Eye (tissue), 1 donor: Measurements from ENCODE around the gene PCARE.
"Not testable (repeated sequence)": the region's sequence is repeated elsewhere in the genome, so short reads cannot be mapped to it uniquely, and the experiment has no call there.

Experiments used
- DNase-seq: peaks from one replicate; pipeline ENCODE4 v3.0.0-alpha.2; 2015

Gene PCARE

DNA sequence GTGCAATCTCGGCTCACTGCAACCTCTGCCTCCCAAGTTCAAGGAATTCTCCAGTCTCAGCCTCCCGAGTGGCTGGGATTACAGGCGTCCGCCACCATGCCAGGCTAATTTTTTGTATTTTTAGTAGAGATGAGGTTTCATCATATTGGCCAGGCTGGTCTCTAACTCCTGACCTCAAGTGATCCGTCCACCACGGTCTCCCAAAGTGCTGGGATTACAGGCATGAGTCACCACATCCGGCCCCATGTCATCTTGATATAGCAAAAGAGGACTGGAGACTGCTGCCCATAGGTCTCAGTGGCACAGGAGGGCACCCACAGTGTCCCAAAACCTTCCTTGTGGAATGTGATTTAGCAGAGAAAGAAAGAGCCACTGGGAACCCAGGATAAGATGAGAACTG, 16.0 kb upstream of the PCARE start:
- not testable (repeated sequence) for DNase-seq

DNA sequence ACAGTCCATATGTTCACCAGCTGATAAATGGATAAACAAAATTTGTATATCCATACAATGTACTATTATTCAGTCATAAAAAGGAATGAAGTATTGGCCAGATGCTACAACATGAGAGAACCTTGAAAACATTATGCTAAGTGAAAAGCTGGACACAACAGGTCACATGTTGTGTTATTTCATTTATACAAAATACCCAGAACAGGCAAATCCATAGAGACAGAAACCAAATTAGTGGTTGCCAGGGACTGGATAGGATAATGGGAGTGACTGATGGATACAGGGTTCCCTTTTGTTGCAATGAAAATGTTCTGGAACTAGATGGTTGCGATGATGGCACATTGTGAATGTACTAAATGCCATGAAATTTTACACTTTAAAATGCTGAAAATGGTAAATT, 10.2 kb upstream of the PCARE start:
- DNase-seq = no peak

GRCh38 chr2:29082804-29083495, 8.6 kb upstream of the PCARE start:
- DNase-seq = no peak

- no peak for DNase-seq
Observed at GRCh38 chr2:29080886-29081743, 6.8 kb upstream of the PCARE start.

GRCh38 chr2:29079887-29080286, 5.6 kb upstream of the PCARE start:
- DNase-seq = no peak

GRCh38 chr2:29075894-29076705, 1.8 kb upstream of the PCARE start:
- DNase-seq = peak; percentile 77

DNA sequence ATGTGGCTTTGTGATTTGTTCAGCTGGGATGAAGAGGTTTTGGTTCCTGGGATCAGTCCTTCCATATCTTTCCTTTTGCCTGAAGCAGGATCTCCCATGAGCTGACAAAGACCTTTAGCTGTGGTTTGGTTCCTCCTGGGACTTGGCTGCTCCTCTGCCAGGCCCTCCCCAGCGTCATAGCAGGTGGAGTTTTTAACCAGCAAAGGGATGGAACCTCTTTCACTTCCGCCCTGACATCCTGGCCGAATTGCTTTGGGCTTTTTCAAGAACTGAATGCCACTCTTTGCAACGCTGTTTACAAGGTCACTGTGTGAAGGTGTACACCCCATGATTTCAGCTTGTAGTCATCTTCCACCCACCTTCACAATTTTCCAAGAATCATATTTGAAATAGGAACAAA, 390 bp downstream of the PCARE start:
- DNase-seq = no peak

DNA sequence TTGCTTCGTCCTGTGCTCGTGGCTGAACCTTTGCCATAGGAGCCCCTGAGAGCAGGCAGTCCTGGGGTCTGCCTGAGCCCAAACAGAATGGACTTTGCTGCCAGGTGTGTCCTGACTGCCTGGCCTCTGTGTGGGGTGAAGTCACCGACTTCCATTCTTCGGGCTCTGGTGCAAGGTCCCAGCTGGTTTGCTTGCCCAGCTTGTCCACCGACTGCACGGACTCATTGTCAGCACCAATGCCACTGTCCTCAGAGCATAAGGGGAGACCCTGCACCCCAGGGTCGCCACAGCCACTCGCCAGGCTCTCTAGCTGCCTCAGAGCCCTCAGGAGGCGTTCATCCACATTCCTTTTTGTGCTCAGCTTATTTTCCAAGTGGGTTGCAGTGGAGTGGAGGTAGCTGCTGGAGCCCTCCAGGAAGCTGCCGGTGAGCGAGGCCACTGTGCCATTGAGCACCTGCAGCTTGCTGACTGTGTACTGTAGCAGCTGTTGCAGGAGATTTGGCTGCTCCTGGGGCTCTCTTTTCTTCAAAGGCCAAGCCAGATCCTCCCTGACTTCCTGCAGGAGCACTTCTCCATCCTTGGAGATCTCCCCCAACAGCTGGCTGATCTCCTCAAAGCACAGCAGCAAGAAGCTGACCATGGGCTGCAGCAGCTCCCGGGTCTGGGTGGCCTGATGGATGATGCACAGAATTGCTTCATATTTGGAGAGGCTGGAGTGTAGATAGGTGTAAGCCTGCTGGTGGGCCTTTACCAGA, 1.2 kb downstream of the PCARE start:
- DNase-seq = no peak

GRCh38 chr2:29072251-29072650, 2.1 kb downstream of the PCARE start:
- no peak for DNase-seq

DNA sequence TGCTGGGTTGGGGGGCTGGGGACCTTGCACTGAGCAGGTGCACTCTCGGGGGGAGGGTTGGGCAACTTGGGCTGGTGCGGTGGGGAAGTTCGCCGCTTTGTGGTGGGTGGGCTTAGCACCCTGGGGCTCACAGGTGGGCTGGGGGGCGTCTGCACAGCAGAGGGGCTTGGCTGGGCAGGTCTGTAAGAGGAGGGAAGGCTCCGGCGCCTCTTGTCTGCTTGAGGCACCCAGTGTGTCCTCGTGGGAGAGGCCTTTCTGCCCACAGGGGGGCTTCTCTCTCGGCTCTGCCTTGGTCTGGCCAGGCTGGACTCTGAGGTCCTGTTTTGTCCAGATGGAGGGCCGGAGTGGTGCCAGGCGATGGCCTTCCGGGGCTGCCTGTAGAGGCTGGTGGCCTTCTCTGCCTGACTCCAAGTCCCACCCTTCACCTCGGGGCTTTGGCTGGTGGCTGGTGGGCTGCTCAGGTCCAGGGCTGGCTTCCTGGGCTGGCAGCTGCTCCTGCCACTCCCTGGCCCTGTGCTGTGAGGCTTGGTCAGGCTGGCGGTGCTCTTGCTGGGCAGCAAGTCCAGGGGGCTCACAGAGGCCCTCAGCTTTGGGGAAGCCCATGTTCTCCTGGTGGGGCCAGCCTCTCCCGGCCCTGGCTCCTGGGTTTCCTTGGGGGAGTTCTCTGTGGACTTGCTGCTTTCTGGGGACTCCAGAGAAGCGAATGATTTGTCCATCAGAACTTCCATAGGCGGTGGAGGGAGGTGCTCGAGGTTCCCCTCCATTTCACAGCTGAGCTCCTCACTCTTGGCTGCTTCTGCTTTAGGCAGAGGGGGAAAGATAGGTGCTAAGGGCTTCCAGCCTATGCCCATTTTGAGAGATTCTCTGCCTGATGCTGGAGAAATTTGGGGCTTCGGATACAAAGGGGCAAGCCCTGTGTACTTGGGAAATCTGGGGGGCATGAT, 3.0 kb downstream of the PCARE start:
- DNase-seq = no peak

DNA sequence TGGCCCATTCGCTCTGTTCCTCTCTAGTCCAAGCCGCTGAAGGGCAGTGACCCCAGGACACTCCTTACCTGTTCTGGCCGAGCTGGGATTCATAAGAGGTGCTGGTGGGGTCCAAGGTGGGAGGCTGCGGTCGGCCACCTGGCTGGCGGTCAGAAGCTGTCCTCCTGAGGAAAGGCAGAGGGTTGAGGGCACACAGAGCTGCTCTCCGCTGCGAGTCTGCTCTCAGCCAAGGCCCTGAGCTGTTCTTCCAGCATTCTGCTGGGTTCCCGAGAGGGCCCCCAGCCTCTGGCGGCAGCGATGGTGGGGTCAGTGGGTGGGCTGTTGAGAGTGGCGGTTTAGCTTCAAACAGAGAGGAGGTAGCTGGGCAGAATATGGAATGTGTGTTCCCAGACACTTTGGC, 3.8 kb downstream of the PCARE start:
- DNase-seq = peak; percentile 30

GRCh38 chr2:29068513-29068912, 5.8 kb downstream of the PCARE start:
- no peak for DNase-seq

- DNase-seq = no peak
Observed at GRCh38 chr2:29066997-29067605, 7.2 kb downstream of the PCARE start.

DNA sequence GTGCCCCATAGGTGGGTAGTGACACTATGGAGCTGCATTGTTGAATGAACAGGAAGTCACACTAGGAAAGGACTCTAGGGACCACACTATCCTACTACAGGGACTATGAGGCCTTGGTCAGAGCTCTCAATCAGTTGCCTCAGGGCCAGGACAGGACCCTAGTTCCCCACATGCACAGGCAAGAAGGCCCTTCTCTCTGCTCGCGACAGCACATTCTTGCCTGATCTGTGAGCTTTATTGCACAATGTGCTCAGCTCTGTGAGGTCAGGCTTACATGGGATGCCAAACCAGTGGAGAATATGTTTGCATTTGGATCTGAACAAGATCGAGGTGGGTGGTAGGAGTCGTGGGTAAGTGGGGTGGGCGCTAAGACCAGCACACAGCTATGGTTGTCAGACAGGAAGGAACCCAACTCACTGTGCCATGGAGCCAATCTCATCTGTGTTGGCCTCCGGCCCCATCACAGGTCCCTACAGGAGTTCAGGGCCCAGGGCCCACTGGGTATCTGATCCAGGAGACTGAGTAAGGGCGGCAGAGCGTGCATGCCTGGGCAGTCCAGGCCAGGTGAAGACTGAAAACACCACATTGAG, 8.0 kb downstream of the PCARE start:
- no peak for DNase-seq

GRCh38 chr2:29065068-29065811, 9.1 kb downstream of the PCARE start:
- DNase-seq = peak; percentile 30

DNA sequence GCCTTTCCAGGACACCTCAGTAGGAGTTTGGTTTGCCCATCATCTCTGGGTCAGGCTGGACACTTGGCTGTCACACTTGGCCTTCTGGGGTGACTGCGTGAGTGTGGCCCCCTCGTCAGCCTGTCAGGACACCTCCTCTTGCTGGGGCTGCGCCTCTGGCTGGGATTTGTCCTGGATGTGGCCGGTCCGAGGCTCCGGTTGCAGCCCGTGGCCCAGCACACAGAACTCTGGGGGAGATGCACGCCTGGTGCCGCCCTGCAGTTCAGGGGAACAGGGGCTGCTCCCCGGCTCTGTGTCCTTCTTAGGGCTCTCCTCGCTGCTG, 9.6 kb downstream of the PCARE start:
- no peak for DNase-seq

DNA sequence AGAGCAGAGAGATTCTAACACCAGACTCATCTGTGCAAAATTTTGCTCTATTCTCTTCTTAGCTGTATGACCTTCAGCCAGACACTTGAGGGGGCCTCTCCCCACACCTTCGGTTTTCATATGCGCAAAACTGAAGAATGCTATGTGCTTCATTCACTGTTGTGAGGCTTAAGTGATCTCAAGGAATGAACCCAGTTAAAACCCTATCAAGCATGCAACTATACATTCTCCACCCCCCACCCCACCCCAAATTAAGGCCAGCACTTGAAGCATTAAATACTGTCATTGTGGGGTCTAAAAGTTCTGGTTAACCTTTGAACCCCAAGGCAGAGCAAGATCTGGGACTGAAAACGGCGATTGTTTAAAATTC, 10.0 kb downstream of the PCARE start:
- DNase-seq = no peak

- peak; percentile 70 for DNase-seq
Observed at GRCh38 chr2:29063646-29064345, 10.5 kb downstream of the PCARE start.

DNA sequence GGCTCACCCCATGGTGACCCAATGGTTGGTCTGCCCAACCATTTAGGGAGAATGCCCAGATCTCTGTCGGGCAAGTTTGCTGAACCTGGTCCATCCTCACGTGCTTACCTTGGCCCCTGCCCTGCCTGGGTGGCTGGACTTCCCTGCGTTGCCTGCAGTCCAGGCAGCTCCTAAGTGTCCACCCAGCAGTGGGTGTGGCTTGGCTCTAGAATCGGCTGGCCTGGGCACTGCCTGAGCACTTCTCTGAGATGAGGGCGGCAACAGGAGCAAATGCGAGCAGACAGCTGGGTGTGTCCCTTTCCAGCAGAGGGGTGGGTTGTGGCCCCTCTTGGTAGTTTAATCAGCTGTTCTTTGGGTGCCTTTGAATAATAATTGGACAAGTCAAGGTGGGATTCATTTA, 11.3 kb downstream of the PCARE start:
- peak; percentile 21 for DNase-seq

GRCh38 chr2:29062371-29062770, 12.0 kb downstream of the PCARE start:
- no peak for DNase-seq
